Measurements from ENCODE around the gene GRHL1. TPM values are rescaled to one million over a fixed set of nuclear protein-coding genes. Genes with fewer than 3 reads are reported as not detected.

Gene GRHL1
- total RNA-seq, 1 experiment from 2014 or later, result 0.96 TPM

DNA sequence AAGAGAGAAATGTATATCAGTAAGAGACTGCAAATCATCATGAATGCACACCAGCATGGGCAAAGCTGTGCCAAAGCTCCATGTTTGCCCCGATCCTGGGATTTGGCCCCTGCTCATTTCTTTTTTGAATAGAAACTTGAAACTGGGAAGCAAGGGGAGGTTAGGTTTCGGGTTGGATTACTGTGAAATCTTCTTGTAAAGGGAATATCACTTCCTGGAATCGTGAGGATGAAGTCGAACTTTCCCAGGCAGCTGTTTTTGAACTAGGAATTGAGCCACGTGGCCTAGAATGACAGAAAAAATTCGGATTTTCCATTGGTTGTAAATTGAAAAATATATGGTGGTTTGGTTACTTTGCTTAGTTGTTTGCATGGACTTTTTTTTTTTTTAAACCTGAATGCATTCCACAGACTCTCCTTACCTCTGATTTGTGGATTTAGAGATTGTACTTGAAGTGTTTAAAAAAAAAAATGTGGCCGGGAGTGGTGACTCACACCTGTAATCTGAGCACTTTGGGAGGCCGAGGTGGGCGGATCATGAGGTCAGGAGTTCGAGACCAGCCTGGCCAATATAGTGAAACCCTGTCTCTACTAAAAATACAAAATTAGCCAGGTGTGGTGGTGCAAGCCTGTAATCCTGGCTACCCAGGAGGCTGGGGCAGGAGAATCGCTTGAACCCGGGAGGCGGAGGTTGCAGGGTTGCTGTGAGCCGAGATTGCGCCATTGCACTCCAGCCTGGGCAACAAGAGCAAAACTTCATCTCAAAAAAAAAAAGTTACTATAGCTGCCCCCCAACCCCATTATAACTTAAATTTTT lies 32.1 kb downstream of the GRHL1 start:
- intact Hi-C loops (cut with micrococcal nuclease), result loop anchor here (1.0 kb wide), 1 partner anchor 65 kb away; no protein-coding TSS in a partner anchor
- H3K27me3 Mint-ChIP-seq (ENCODE audit: insufficient read depth, unreplicated experiment), result no peaks in the 10 kb centered on the region
- H3K36me3 Mint-ChIP-seq (ENCODE audit: insufficient read depth, unreplicated experiment), result no peaks in the 10 kb centered on the region
- H3K27ac Mint-ChIP-seq (ENCODE audit: low read depth, unreplicated experiment), result no peak overlapping the region
- TF ChIP-seq, protein P1, sequence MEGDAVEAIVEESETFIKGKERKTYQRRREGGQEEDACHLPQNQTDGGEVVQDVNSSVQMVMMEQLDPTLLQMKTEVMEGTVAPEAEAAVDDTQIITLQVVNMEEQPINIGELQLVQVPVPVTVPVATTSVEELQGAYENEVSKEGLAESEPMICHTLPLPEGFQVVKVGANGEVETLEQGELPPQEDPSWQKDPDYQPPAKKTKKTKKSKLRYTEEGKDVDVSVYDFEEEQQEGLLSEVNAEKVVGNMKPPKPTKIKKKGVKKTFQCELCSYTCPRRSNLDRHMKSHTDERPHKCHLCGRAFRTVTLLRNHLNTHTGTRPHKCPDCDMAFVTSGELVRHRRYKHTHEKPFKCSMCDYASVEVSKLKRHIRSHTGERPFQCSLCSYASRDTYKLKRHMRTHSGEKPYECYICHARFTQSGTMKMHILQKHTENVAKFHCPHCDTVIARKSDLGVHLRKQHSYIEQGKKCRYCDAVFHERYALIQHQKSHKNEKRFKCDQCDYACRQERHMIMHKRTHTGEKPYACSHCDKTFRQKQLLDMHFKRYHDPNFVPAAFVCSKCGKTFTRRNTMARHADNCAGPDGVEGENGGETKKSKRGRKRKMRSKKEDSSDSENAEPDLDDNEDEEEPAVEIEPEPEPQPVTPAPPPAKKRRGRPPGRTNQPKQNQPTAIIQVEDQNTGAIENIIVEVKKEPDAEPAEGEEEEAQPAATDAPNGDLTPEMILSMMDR (IDR thresholded peaks at IDR 0.05; ENCODE audit: unreplicated experiment), result no peak
- no peaks in the 10 kb centered on the region for H3K9me3 Mint-ChIP-seq (ENCODE audit: unreplicated experiment)
- no peaks in the 10 kb centered on the region for H3K4me1 Mint-ChIP-seq (ENCODE audit: insufficient read depth, unreplicated experiment)
- no peak for DNase-seq (ENCODE audit: unreplicated experiment)
- H3K4me3 Mint-ChIP-seq (ENCODE audit: unreplicated experiment), result no peak overlapping the region
- POLR2A ChIA-PET, result interaction anchor here (0.6 to 1.4 kb wide), 6 partner anchors 9 to 935 kb away, joined by 3 to 4 read pairs (median 3); no protein-coding TSS in a partner anchor
- CTCF ChIA-PET, result interaction anchor here (0.6 to 7.8 kb wide), 54 partner anchors 8 to 1208 kb away, joined by 3 to 81 read pairs (median 5); no protein-coding TSS in a partner anchor
- no TSS peak for BruUV-seq (replicated peaks)

DNA sequence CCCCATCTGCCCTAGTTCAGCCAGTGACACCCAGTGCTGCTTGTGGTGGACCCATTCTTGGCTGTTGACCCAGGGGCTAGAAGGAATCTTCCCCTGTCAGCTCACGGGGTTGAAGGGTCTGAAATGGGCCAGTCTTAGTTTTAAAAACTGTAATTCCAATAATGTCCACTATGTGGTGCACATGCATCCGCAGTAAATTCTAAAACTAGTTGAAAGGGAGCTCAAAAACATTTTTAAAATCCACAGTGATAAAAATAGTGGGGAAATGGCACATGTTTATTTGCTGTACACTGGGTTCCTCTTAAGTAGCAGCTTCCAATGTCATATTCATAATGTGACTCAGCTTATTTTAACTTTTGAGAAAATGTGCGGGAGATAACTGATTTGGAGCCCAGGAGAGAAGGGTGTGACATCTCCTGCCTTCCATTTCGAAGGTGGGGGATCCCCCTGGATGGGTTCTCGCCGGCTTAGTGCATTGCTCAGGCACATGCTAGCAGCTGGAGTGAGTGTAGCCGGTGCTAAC lies 32.8 kb downstream of the GRHL1 start:
- H3K9me3 Mint-ChIP-seq (ENCODE audit: unreplicated experiment), result no peaks in the 10 kb centered on the region
- no TSS peak for BruUV-seq (replicated peaks)
- no peak overlapping the region for H3K4me3 Mint-ChIP-seq (ENCODE audit: unreplicated experiment)
- CTCF ChIA-PET, result interaction anchor here (0.6 to 7.8 kb wide), 54 partner anchors 9 to 1209 kb away, joined by 3 to 81 read pairs (median 6); no protein-coding TSS in a partner anchor
- no peak overlapping the region for H3K27ac Mint-ChIP-seq (ENCODE audit: low read depth, unreplicated experiment)
- H3K4me1 Mint-ChIP-seq (ENCODE audit: insufficient read depth, unreplicated experiment), result no peaks in the 10 kb centered on the region
- intact Hi-C loops (cut with micrococcal nuclease), result loop anchor here (1.0 kb wide), 1 partner anchor 64 kb away; no protein-coding TSS in a partner anchor
- no peaks in the 10 kb centered on the region for H3K27me3 Mint-ChIP-seq (ENCODE audit: insufficient read depth, unreplicated experiment)
- TF ChIP-seq, protein P1 (IDR thresholded peaks at IDR 0.05; ENCODE audit: unreplicated experiment), result peak; percentile 63
- POLR2A ChIA-PET, result interaction anchor here (0.6 to 1.4 kb wide), 4 partner anchors 10 to 936 kb away, joined by 3 to 4 read pairs (median 3); no protein-coding TSS in a partner anchor
- no peaks in the 10 kb centered on the region for H3K36me3 Mint-ChIP-seq (ENCODE audit: insufficient read depth, unreplicated experiment)
- DNase-seq (ENCODE audit: unreplicated experiment), result peak; percentile 62

DNA sequence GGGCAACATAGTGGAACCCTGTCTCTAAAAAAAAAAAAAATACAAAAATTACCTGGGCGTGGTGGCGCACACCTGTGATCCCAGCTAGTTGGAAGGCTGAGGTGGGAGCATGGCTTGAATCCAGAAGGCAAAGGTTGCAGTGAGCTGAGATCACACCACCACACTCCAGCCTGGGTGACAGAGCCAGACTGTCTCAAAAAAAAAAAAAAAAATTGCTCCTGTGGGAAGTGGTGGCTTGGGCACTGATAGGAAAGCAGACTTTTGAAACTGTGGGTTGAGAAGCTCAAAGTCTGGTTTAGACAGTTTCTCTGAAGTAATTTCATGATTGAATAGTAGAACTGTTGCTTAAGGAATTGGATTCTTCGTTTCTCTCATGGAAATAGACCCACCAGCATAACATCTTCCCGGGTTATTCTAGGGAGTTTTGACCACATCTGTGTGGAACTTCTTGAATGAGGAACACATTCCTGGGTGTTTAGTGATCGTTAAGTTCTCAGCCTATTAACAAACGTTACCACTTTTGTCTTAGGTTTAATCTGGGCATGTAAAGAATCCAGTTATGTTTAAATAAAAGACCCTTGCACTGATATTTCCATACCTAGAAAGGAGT lies 33.5 kb downstream of the GRHL1 start:
- Mint-ChIP-seq H3K27me3 (ENCODE audit: insufficient read depth, unreplicated experiment) (no peaks in the 10 kb centered on the region), H3K4me1 (ENCODE audit: insufficient read depth, unreplicated experiment) (no peaks in the 10 kb centered on the region), H3K9me3 (ENCODE audit: unreplicated experiment) (no peaks in the 10 kb centered on the region), H3K36me3 (ENCODE audit: insufficient read depth, unreplicated experiment) (no peaks in the 10 kb centered on the region), H3K4me3 (ENCODE audit: unreplicated experiment) (no peak overlapping the region), H3K27ac (ENCODE audit: low read depth, unreplicated experiment) (no peak overlapping the region)
- TF ChIP-seq, protein P1 (IDR thresholded peaks at IDR 0.05; ENCODE audit: unreplicated experiment), result no peak
- intact Hi-C loops (cut with micrococcal nuclease), result loop anchor here (1.0 kb wide), 1 partner anchor 63 kb away; no protein-coding TSS in a partner anchor
- no peak for DNase-seq (ENCODE audit: unreplicated experiment)
- CTCF ChIA-PET, result interaction anchor here (0.6 to 7.8 kb wide), 50 partner anchors 9 to 450 kb away, joined by 3 to 81 read pairs (median 6); no protein-coding TSS in a partner anchor
- POLR2A ChIA-PET, result interaction anchor here (1.4 kb wide), 1 partner anchor 63 kb away, joined by 3 read pairs; no protein-coding TSS in a partner anchor
- BruUV-seq (replicated peaks), result no TSS peak
